ENCODE data around the gene COL9A2. TPM values are rescaled to one million over a fixed set of nuclear protein-coding genes. Genes with fewer than 3 reads are reported as not detected.

COL9A2 gene
- polyA plus RNA-seq, 1 of the 3 experiments (the other 2 are of a cell fraction) = 0.94 TPM

DNA sequence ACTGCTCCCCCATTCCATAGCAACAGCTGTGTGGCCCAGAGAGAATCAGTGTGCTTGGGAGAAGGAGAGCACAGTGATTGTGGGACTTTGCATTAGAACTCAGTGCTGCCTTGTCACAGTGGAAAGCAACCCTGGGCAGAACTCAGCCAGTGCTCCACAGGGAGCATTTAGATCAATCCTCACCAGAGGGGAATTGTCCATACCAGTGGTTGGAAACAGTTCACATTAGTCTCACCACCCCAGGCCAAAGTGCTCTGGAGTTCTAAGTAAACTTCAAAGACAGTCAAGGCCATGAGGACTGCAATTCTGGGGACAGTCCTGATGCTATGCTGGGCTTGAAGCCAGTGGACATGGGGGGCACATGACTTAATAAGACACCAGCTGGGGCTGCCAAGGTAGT, 43.5 kb upstream of the COL9A2 start:
- H3K36me3 ChIP-seq (replicated peaks in 1 of 2; ENCODE audit: control insufficient read depth in 1 of 2, insufficient read depth in 2 of 2, low read length in 1 of 2) = no peaks in the 10 kb centered on the region
- no peak overlapping the region for H3K9ac ChIP-seq
- no peak overlapping the region for H3K4me2 ChIP-seq
- no peaks in the 10 kb centered on the region for H3K27me3 ChIP-seq (ENCODE audit: insufficient read depth)
- H3K4me1 ChIP-seq (ENCODE audit: control insufficient read depth in 1 of 2, insufficient read depth in 2 of 2, low read depth in 1 of 2, low read length in 1 of 2) = peaks cover 4 to 10% of the 10 kb centered on the region in 2 experiments; a peak in 2 of 4 replicates
- no peak for DNase-seq
- no peaks in the 10 kb centered on the region for H3F3A ChIP-seq (replicated peaks; ENCODE audit: insufficient read depth)
- no peak overlapping the region for H2AFZ ChIP-seq (ENCODE audit: low read depth)
- no peaks in the 10 kb centered on the region for H3K9me2 ChIP-seq
- no peaks in the 10 kb centered on the region for H4K20me1 ChIP-seq (ENCODE audit: insufficient read depth)
- POLR2A ChIA-PET = interaction anchor here (0.6 kb wide), 1 partner anchor 210 kb away, joined by 3 read pairs; no protein-coding TSS in a partner anchor
- peaks cover 19% of the 10 kb centered on the region; the same call in 1 of the 2 replicates for H3K9me3 ChIP-seq
- TF ChIP-seq MEF2A (IDR thresholded peaks at IDR 0.05; ENCODE audit: borderline replicate concordance, low read depth) = no peak
- no peak for TF ChIP-seq EP300 (IDR thresholded peaks at IDR 0.05; ENCODE audit: borderline replicate concordance in 1 of 2, low read depth in 1 of 2, low read length in 1 of 2)
- no peak for TF ChIP-seq YY1 (IDR thresholded peaks at IDR 0.05; ENCODE audit: low read depth)
- no peak for TF ChIP-seq FOXJ3 (CRISPR knock-in tag; IDR thresholded peaks at IDR 0.05)
- TF ChIP-seq, protein P1, sequence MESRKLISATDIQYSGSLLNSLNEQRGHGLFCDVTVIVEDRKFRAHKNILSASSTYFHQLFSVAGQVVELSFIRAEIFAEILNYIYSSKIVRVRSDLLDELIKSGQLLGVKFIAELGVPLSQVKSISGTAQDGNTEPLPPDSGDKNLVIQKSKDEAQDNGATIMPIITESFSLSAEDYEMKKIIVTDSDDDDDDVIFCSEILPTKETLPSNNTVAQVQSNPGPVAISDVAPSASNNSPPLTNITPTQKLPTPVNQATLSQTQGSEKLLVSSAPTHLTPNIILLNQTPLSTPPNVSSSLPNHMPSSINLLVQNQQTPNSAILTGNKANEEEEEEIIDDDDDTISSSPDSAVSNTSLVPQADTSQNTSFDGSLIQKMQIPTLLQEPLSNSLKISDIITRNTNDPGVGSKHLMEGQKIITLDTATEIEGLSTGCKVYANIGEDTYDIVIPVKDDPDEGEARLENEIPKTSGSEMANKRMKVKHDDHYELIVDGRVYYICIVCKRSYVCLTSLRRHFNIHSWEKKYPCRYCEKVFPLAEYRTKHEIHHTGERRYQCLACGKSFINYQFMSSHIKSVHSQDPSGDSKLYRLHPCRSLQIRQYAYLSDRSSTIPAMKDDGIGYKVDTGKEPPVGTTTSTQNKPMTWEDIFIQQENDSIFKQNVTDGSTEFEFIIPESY (IDR thresholded peaks at IDR 0.05; ENCODE audit: borderline replicate concordance, low read depth) = no peak
- no peak for TF ChIP-seq RAD21 (IDR thresholded peaks at IDR 0.05; ENCODE audit: low read length)
- TF ChIP-seq CHD2 (IDR thresholded peaks at IDR 0.05; ENCODE audit: low read length, partially characterized antibody) = no peak
- no peak for TF ChIP-seq SIN3A (IDR thresholded peaks at IDR 0.05; ENCODE audit: borderline replicate concordance, low read depth, low read length)
- CTCF ChIA-PET = no interaction called here
- no peak overlapping the region for H3K4me3 ChIP-seq (ENCODE audit: low read depth in 2 of 2, low read length in 1 of 2)
- H3K27ac ChIP-seq (ENCODE audit: low read depth in 2 of 2, low read length in 1 of 2) = no peak overlapping the region
- no peaks in the 10 kb centered on the region for H3K79me2 ChIP-seq (ENCODE audit: insufficient read depth)

DNA sequence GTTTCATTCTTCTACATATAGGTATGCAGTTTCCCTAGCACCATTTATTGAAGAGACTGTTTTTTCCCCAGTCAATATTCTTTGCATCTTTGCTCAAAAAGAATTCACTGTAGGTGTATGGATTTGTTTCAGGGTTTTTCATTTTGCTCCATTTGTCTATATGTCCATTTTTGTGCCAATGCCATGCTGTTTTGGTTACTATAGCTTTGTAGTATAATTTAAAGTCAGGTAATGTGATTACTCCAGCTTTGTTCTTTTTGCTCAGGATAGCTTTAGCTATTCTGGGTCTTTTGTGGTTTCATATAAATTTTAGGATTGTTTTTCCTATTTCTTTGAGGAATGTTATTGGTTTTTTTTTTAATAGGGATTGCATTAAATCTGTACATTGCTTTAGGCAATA, 40.5 kb upstream of the COL9A2 start:
- no peak for DNase-seq

More for the DNA sequence above, 40.5 kb upstream of the COL9A2 start:
- Histone ChIP-seq H3K79me2 (ENCODE audit: insufficient read depth) (no peaks in the 10 kb centered on the region), H3F3A (replicated peaks; ENCODE audit: insufficient read depth) (no peaks in the 10 kb centered on the region), H3K36me3 (replicated peaks in 1 of 2; ENCODE audit: control insufficient read depth in 1 of 2, insufficient read depth in 2 of 2, low read length in 1 of 2) (no peaks in the 10 kb centered on the region), H3K9me3 (peaks cover 19% of the 10 kb centered on the region; the same call in 1 of the 2 replicates), H3K27me3 (ENCODE audit: insufficient read depth) (no peaks in the 10 kb centered on the region), H3K4me2 (no peak overlapping the region), H3K4me3 (ENCODE audit: low read depth in 2 of 2, low read length in 1 of 2) (no peak overlapping the region), H4K20me1 (ENCODE audit: insufficient read depth) (no peaks in the 10 kb centered on the region), H3K27ac (ENCODE audit: low read depth in 2 of 2, low read length in 1 of 2) (no peak overlapping the region), H3K9ac (no peak overlapping the region), H3K9me2 (no peaks in the 10 kb centered on the region), H2AFZ (ENCODE audit: low read depth) (no peak overlapping the region), H3K4me1 (ENCODE audit: control insufficient read depth in 1 of 2, insufficient read depth in 2 of 2, low read depth in 1 of 2, low read length in 1 of 2) (no peaks in the 10 kb centered on the region)
- ChIA-PET CTCF (interaction anchor here (1.7 to 2.8 kb wide), 2 partner anchors 19 to 47 kb away, joined by 5 to 17 read pairs; no protein-coding TSS in a partner anchor), POLR2A (no interaction called here)
- TF ChIP-seq NRF1 (IDR thresholded peaks at IDR 0.05; ENCODE audit: low read depth, low read length) = no peak
- no peak for TF ChIP-seq JUND (IDR thresholded peaks at IDR 0.05)
- no peak for TF ChIP-seq TEAD4 (IDR thresholded peaks at IDR 0.05; ENCODE audit: borderline replicate concordance, insufficient read depth)
- TF ChIP-seq RFX5 (IDR thresholded peaks at IDR 0.05; ENCODE audit: low read length) = no peak
- TF ChIP-seq POLR2AphosphoS5 (IDR thresholded peaks at IDR 0.05; ENCODE audit: low read depth, low read length) = no peak
- TF ChIP-seq ELF1 (IDR thresholded peaks at IDR 0.05) = no peak
- TF ChIP-seq TCF12 (IDR thresholded peaks at IDR 0.05) = no peak
- no peak for TF ChIP-seq RCOR1 (IDR thresholded peaks at IDR 0.05; ENCODE audit: low read length)
- no peak for TF ChIP-seq GABPA (IDR thresholded peaks at IDR 0.05; ENCODE audit: low read depth)
- TF ChIP-seq, protein P2, sequence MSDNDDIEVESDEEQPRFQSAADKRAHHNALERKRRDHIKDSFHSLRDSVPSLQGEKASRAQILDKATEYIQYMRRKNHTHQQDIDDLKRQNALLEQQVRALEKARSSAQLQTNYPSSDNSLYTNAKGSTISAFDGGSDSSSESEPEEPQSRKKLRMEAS (IDR thresholded peaks at IDR 0.05; ENCODE audit: low read depth) = no peak
- TF ChIP-seq SMC3 (IDR thresholded peaks at IDR 0.05; ENCODE audit: low read depth, low read length) = no peak

All from SK-N-SH (cell line).